Stimulated activated CD4-positive, alpha-beta T cell treated with anti-CD3 and anti-CD28 coated beads, Interleukin-1b, Interleukin-23, amount 100 ng/mL, for 24 hours (primary cell): ENCODE data around the gene HSDL2.

Experiments used
- DNase-seq, 4 experiments: peaks; one replicate each; pipeline ENCODE4 v3.0.0-alpha.2; 2020; ENCODE audit warnings: low read depth in 4 of 4, low spot score in 1 of 4

The HSDL2 gene

GRCh38 chr9:112443636-112444035, 63.7 kb downstream of the HSDL2 start:
- no peak for DNase-seq

- DNase-seq = no peak
Observed at GRCh38 chr9:112445196-112445595, 65.3 kb downstream of the HSDL2 start.

GRCh38 chr9:112446080-112446479, 66.2 kb downstream of the HSDL2 start:
- DNase-seq = no peak

GRCh38 chr9:112446526-112446925, 66.6 kb downstream of the HSDL2 start:
- no peak for DNase-seq

GRCh38 chr9:112447283-112447761, 67.4 kb downstream of the HSDL2 start:
- DNase-seq = no peak

GRCh38 chr9:112462855-112463254, 82.9 kb downstream of the HSDL2 start:
- no peak for DNase-seq

- no peak for DNase-seq
Observed at GRCh38 chr9:112465352-112465751, 85.4 kb downstream of the HSDL2 start.

- no peak for DNase-seq
Observed at GRCh38 chr9:112472996-112473395, 93.1 kb downstream of the HSDL2 start.

GRCh38 chr9:112473986-112474385, 94.1 kb downstream of the HSDL2 start:
- no peak for DNase-seq

GRCh38 chr9:112475318-112475717, 95.4 kb downstream of the HSDL2 start:
- DNase-seq = no peak

GRCh38 chr9:112477330-112477729, 97.4 kb downstream of the HSDL2 start:
- no peak for DNase-seq

GRCh38 chr9:112479221-112479620, 99.3 kb downstream of the HSDL2 start:
- no peak for DNase-seq

- DNase-seq = no peak
Observed at GRCh38 chr9:112484607-112485006, 104.7 kb downstream of the HSDL2 start.

- DNase-seq = no peak
Observed at GRCh38 chr9:112485574-112485973, 105.7 kb downstream of the HSDL2 start.

GRCh38 chr9:112486221-112487007, 106.5 kb downstream of the HSDL2 start, which contains the start of gene KIAA1958:
Gene KIAA1958 (plus strand): TSS chr9:112486827. CDS start chr9:112574081, 87,254 bp downstream.
- DNase-seq = peak; percentile 51 to 84 (median 65)

GRCh38 chr9:112487008-112487798, 107.3 kb downstream of the HSDL2 start:
- DNase-seq = peak; percentile 18 to 41 (median 32)

GRCh38 chr9:112487799-112488340, 108.0 kb downstream of the HSDL2 start:
- DNase-seq = no peak

GRCh38 chr9:112489039-112489546, 109.2 kb downstream of the HSDL2 start:
- DNase-seq = no peak

GRCh38 chr9:112489876-112490666, 110.2 kb downstream of the HSDL2 start:
- DNase-seq = no peak

- no peak for DNase-seq
Observed at GRCh38 chr9:112493393-112494137, 113.7 kb downstream of the HSDL2 start.
